ENCODE measurements around the gene NBAS.

Gene NBAS

GRCh38 chr2:15260835-15261234, 300.3 kb downstream of the NBAS start (continued):
- TF ChIP-seq ZNF26 (tag by site-specific recombination; IDR thresholded peaks at IDR 0.05) (no peak), ZNF658 (tag by site-specific recombination; IDR thresholded peaks at IDR 0.05) (no peak), ZFP41 (tag by site-specific recombination; IDR thresholded peaks at IDR 0.05; ENCODE audit: borderline replicate concordance) (no peak)

GRCh38 chr2:15260196-15260595, 300.9 kb downstream of the NBAS start:
- no peak overlapping the region; the same call in 1 of the 2 replicates for H3K27ac ChIP-seq (ENCODE audit: extremely low read depth, low read depth, low read length)
- ChIA-PET CTCF (no interaction called here), POLR2A (interaction anchor here (0.8 kb wide), 1 partner anchor 17 kb away, joined by 3 read pairs; no protein-coding TSS in a partner anchor)
- H3K4me1 ChIP-seq (ENCODE audit: control insufficient read depth, insufficient read depth, low read length): peaks cover 24% of the 10 kb centered on the region
- no peaks in the 10 kb centered on the region for H3K36me3 ChIP-seq (ENCODE audit: control insufficient read depth in 2 of 2, insufficient read depth in 1 of 2, low read length in 2 of 2)
- no peak for TF ChIP-seq ZNF626 (tag by site-specific recombination; IDR thresholded peaks at IDR 0.05)
- no peak for TF ChIP-seq ZNF274 (IDR thresholded peaks at IDR 0.05; ENCODE audit: low read length)
- no peak for TF ChIP-seq ZNF274 (tag by site-specific recombination; IDR thresholded peaks at IDR 0.05; ENCODE audit: borderline replicate concordance)
- TF ChIP-seq PRDM10 (tag by site-specific recombination; IDR thresholded peaks at IDR 0.05): no peak
- no peak for TF ChIP-seq ZNF266 (tag by site-specific recombination; IDR thresholded peaks at IDR 0.05; ENCODE audit: low read depth)
- H3K4me3 ChIP-seq (ENCODE audit: low read depth, low read length): no peak overlapping the region
- no peaks in the 10 kb centered on the region for H3K9me3 ChIP-seq (ENCODE audit: control insufficient read depth, insufficient read depth, low read depth, low read length)

GRCh38 chr2:15259356-15259756, 301.8 kb downstream of the NBAS start:
- H3K27ac ChIP-seq (ENCODE audit: extremely low read depth, low read depth, low read length): peak overlapping the region; percentile 56
- H3K9me3 ChIP-seq (ENCODE audit: control insufficient read depth, insufficient read depth, low read depth, low read length): no peaks in the 10 kb centered on the region
- no peak overlapping the region for H3K4me3 ChIP-seq (ENCODE audit: low read depth, low read length)
- H3K4me1 ChIP-seq (ENCODE audit: control insufficient read depth, insufficient read depth, low read length): peaks cover 24% of the 10 kb centered on the region
- ChIA-PET POLR2A (no interaction called here), CTCF (no interaction called here)
- H3K36me3 ChIP-seq (ENCODE audit: control insufficient read depth in 2 of 2, insufficient read depth in 1 of 2, low read length in 2 of 2): no peaks in the 10 kb centered on the region
- TF ChIP-seq ZNF561 (tag by site-specific recombination; IDR thresholded peaks at IDR 0.05; ENCODE audit: borderline replicate concordance): peak; percentile 87
- no peak for TF ChIP-seq ZNF19 (tag by site-specific recombination; IDR thresholded peaks at IDR 0.05; ENCODE audit: low read depth)
- TF ChIP-seq SP7 (tag by site-specific recombination; IDR thresholded peaks at IDR 0.05): peak; percentile 97
- peak; percentile 56; the same call in 1 of the 2 replicates for TF ChIP-seq ZNF10 (tag by site-specific recombination; IDR thresholded peaks at IDR 0.05)
- TF ChIP-seq ZNF610 (tag by site-specific recombination; IDR thresholded peaks at IDR 0.05; ENCODE audit: borderline replicate concordance): peak; percentile 73; the same call in 1 of the 2 replicates
- TF ChIP-seq TCF7L2 (IDR thresholded peaks at IDR 0.05; ENCODE audit: borderline replicate concordance, low read depth, low read length): peak; percentile 92
- no peak for TF ChIP-seq ZBTB6 (tag by site-specific recombination; IDR thresholded peaks at IDR 0.05)
- TF ChIP-seq KLF7 (tag by site-specific recombination; IDR thresholded peaks at IDR 0.05; ENCODE audit: borderline replicate concordance): peak; percentile 42; the same call in 1 of the 2 replicates
- peak; percentile 75 for TF ChIP-seq ZSCAN30 (tag by site-specific recombination; IDR thresholded peaks at IDR 0.05)
- peak; percentile 92 for TF ChIP-seq ZIC2 (tag by site-specific recombination; IDR thresholded peaks at IDR 0.05)
- peak; percentile 66; the same call in 1 of the 2 replicates for TF ChIP-seq ZNF18 (tag by site-specific recombination; IDR thresholded peaks at IDR 0.05)
- TF ChIP-seq ZSCAN16 (tag by site-specific recombination; IDR thresholded peaks at IDR 0.05): 0 out of 2 replicates have a peak, but pooled peaks have one; percentile 24
- peak; percentile 98 for TF ChIP-seq GLIS1 (tag by site-specific recombination; IDR thresholded peaks at IDR 0.05)
- TF ChIP-seq ZBTB44 (tag by site-specific recombination; IDR thresholded peaks at IDR 0.05): peak; percentile 93
- no peak for TF ChIP-seq ZNF37A (tag by site-specific recombination; IDR thresholded peaks at IDR 0.05)
- no peak for TF ChIP-seq ZFP69B (tag by site-specific recombination; IDR thresholded peaks at IDR 0.05)
